Renal cortex interstitium (tissue), 11 donors: ENCODE results near the gene SRRM4. TPM values are rescaled to one million over a fixed set of nuclear protein-coding genes. Genes with fewer than 3 reads are reported as not detected.
A peak's percentile ranks its signal among the peaks of the same experiment; 100 is the strongest.

Source experiments
- DNase-seq, 11 donors: peaks; one replicate each; pipeline ENCODE4 v3.0.0-alpha.2; 2013; ENCODE audit warnings: low read depth in 9 of 11, low spot score in 4 of 11; ENCODE audit errors: extremely low read depth in 1 of 11
- polyA plus RNA-seq, 3 donors: library from polyadenylated mRNA; unstranded; fragments of 120-200 nt; gene quantifications; one replicate each; pipeline ENCODE4 v1.2.1, GENCODE V29; 2013; ENCODE audit not compliant: insufficient read length in 3 of 3

Gene SRRM4
- polyA plus RNA-seq, 3 donors = 0.03 to 0.05 (median 0.03) TPM

DNA sequence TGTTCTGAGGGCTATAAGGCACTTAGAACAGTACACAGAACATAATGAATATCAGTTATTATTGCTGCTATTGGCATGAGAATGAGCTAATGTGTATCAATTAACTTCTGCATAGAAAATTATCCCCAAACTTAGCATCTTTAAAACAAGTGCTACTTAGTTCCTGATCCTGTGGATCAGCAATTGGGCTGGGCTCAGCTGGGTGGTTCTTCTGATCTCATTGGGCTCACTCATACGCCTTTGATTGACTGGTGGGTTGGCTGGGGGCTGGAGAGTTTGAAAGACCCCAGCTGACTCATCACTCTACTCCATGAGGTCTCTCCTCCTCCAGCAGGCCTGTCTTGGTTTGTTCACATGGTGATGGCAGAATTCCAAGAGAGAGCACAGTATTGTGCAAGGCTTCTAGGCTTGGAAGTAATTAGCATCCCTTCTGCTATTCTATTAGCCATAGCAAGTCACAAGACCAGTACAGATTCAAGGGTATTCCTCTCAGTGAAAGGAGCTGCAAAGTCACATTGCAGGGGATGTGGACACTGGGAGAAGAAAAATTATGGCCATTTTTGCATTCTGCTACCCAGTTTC is 170.2 kb downstream of the SRRM4 start:
- DNase-seq = no peak

- peak in 7 of 11 donors; percentile 7 to 31 (median 15) for DNase-seq
These were observed 172.4 kb downstream of the SRRM4 start for GRCh38 chr12:119153477-119154434.

- DNase-seq = no peak
These were observed 173.1 kb downstream of the SRRM4 start for GRCh38 chr12:119154435-119154818.

- no peak for DNase-seq
These were observed 175.2 kb downstream of the SRRM4 start for GRCh38 chr12:119156401-119157044.

DNA sequence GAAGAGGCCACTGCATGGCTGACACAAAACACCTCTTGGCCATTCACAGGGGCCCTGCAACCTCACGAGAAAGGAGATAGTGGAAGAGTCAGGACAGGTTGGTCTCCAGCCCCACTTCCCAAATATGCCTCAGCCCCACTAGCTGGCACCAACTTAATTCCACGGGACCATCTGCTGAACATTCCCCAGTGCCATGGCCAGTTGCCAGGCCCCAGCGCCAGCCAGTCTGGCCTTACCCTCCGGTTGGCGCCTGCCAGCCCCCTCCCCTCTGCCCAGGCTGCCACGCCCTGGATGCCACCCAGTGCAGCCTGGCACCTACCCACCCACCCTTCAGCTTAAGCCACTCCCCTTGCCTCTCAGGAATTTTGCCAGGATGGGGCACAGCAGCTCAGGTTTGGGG is 176.2 kb downstream of the SRRM4 start:
- no peak for DNase-seq

DNA sequence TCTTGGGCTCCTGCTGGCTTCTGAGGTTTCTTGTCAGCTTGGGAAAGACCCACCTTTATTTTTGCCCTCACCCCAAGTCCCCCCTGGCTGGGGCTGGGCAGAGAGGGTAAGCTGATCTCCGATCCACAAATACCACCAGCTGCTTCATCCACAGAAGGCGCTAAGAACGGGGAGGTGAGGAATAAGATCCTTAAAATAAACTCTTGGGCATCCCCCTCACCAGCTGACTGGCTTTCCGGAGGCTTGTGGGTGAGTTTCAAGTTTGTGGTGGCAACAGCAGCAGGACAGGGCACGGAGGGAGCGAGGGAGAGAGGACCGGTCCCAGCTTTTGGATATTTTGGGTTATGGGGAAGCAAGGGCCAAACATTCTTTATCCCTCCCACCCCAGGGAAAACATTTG is 176.6 kb downstream of the SRRM4 start:
- DNase-seq = no peak

- DNase-seq = no peak
These were observed 177.1 kb downstream of the SRRM4 start for GRCh38 chr12:119158402-119158801.

DNA sequence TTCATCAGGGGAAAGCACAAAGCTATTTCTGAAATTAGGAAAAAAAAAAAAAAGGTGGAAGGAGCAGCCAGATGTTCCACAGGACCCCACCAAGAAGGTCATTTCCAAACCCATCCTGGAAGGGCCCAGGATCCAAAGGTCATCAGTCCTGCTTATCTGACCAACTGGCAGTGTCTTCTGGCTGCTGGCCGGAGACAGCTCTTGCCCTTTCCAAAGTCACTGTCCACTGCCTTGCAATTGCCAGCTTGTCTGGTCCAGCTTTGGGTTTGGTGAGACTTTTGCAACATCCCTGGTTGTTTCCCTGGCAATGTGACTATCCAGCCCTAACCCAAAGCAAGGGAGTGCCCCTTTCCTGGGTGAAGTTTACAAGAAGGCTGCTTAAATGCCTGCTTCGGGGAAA is 178.5 kb downstream of the SRRM4 start:
- DNase-seq = no peak

- DNase-seq = no peak
These were observed 186.6 kb downstream of the SRRM4 start for GRCh38 chr12:119167902-119168301.

- DNase-seq = no peak
These were observed 187.4 kb downstream of the SRRM4 start for GRCh38 chr12:119168721-119169120.

DNA sequence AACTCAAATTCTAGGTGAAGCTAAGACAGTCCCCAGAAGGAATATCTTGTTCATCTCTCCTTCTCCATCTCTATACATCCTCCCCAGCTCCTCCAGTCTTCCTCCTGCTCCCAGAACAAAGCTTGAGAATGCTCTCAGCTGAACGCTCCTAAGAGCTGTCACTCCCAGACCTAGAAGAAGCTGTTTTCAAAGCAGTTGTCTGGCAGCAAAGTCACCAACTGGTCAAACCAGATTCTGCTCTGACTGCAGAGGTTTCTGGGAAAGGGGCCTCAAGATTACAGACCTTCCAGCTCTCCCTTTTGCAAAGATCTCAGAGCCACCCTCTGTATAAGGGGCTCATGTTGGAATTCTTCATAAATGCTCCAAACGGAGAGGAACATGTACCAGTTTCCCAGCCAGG is 187.8 kb downstream of the SRRM4 start:
- no peak for DNase-seq

DNA sequence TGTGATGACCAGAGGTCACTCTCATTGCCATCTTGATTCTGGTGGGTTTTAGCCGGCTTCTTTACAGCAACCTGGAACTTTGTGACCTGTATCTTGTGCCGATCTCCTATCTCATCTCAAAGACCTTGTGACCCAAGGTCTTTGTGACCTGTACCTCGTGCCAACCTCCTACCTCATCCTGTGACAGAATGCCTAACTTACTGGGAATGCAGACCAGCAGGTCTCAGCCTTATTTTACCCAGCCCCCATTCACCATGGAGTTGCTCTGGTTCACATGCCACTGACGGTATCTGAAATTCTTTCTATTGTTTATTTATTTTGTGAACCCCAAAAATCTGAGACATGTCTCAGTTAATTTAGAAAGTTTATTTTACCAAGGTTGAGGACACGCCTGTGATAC is 189.9 kb downstream of the SRRM4 start:
- DNase-seq = no peak

DNA sequence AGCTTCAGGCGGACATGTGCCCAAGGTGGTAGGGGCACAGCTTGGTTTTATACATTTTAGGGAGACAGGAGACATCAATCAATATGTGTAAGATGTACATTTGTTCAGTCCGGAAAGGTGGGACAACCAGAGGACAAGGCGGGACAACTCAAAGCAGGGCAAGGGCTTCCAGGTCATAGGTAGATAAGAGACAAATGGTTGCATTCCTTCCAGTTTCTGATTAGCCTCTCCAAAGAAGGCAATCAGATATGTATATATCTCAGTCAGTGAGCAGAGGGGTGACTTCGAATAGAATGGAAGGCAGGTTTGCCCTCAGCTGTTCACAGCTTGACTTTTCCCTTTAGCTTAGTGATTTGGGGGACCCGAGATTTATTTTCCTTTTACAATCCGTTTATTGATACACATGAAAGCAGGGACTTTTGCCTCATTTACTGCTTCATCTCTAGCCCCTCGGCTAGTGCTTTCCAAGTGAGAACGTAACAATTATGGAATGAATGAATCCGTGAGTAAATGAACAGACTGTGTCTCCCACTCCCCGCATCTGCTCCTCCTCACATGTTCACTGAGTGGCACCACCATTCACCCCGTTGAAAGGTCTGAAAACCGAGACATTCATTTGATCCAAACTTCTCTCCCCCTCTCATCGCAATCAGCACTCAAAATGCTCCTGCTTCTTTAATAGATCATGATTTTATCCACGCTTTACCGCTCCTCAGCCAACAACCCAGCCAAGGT is 190.5 kb downstream of the SRRM4 start:
- no peak for DNase-seq

DNA sequence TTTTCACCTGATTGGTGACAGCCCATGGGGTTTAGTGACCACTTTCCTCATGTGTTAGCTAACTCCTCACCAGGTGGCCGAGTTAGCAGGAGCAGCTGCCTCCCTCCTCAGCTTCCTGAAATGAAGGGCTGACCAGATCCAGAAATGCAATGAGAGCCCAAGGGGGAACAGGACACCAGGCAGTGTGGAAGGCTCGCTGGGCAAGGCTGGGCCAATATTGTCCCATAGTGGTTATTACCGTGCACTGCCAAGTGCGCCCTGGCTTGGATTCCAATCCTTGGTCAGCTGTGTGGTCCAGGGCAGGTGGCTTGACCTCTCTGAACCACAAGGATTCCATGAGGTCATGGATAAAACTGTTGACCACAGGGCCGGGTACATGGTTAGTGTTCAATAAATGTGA is 193.7 kb downstream of the SRRM4 start:
- no peak for DNase-seq

DNA sequence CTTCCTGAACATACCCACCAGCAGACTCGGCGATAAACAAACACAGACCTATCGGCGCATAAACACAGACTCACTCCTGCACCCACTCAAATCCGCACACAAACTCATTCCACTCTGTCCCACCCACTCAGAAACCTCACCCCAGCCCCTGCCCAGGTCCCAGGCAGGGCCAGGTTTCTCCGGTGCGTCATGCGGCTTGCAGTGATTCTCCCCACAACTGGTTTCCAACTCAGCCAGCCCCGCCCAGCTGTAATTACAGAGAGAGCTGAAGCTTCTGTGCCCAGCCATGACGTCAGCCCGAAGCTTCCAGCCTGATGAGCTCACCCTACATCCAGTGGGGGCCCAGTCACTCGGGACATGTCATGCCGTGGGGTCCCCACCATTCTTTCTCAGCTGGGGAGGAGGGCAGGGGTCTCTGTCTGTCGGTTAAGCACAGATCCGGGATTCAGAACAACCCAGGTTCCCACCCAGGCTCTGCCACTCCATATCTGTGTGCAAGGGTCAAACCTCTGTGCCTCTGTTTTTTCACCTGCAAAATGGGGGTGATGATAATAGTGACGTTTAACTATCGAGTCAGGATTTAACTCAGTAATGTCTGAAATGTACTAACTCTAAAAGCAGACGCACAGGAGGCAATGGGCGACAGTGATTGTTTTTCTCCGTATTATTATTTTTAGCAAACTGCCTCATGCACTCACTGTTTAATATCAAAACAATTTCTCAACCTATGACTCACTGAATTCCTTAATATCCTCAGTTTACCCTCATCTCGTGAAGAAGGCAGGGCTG is 195.1 kb downstream of the SRRM4 start:
- DNase-seq = peak in 7 of 11 donors; percentile 22 to 52 (median 36)

DNA sequence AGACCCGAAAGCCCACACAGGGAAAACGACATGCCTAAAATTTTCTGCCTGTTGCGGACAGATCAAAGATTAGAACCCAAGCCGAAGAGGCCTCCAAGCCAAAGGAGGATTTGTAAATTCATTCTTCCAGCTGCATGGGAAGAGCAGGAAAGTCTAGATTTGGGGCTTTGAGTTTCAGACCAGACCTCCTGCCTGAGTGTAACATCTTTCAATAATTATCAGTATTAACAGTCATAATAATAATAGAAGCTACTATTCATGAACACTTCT is 195.7 kb downstream of the SRRM4 start:
- DNase-seq = no peak

GRCh38 chr12:119177724-119178380 is 196.5 kb downstream of the SRRM4 start:
- DNase-seq = no peak

DNA sequence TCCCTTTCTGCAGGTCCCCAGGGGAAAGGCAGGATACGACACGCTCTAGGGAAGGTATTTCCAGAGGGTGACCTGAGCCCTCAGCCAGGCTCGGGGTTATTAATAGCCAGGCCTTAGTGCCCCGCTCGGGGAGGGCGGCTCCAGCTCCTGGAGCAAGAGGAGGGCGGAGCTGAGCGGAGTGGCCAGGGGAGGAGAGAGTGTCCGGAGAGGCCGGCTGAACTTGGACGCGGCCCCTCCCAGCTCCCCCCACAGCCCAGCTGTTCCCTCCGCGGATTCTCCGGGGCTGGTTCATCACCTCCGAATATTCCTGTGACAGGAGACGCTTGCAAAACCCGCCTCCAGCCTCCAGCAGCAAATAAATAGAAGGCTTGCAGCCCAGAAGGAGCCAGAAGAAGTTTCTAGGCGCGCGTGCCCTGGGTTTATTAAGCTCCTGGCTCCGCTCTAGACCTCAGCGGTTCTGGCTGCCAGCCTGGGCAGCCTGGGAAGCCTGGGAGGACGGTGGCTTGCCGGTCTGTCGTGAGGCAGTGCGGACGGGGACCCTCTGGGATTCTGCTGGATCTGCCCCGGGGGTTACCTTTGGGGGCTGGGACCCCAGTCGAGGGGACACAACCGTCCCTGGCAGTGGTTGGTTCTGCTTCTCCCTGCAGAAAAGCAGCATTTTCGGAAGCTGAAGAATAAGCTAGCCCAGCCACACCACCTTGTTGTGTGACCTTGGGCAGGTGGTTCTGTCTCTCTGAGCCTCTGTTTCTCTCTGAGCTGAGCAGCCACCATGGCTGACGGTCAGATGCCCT is 197.4 kb downstream of the SRRM4 start, which contains the start of gene HSPB8:
Gene HSPB8 (plus strand): TSS at position 388 of the 791 bp plus-strand sequence. CDS start 382 bp downstream, at position 770.
- peak in 9 of 11 donors; percentile 22 to 70 (median 48) for DNase-seq
